ENCODE results near the gene RIPK4.
"Not testable (repeated sequence)": the region's sequence is repeated elsewhere in the genome, so short reads cannot be mapped to it uniquely, and the experiment has no call there.

The RIPK4 gene

DNA sequence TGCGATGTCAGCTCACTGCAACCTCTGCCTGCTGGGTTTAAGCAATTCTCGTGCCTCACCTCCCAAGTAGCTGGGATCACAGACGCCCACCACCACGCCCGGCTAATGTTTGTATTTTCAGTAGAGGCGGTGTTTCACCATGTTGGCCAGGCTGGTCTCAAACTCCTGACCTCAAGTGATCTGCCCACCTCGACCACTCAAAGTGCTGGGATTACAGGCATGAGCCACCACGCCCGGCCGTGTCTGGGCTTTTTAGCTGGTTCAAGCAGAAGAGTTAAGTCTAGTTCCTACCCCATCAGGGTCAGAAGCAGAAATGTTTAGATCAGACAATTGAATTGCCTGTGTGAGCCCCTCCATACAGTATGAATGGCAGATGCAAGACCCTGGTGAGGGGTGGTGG is 27.7 kb upstream of the RIPK4 start:
- Histone ChIP-seq H3K27ac (no peak overlapping the region), H3K36me3 (peaks cover 13% of the 10 kb centered on the region), H3K27me3 (ENCODE audit: insufficient read depth, low read depth, severe bottlenecking) (no peaks in the 10 kb centered on the region), H3K4me3 (ENCODE audit: low read depth, low read length) (no peak overlapping the region), H3K9me3 (ENCODE audit: severe bottlenecking) (peaks cover 12% of the 10 kb centered on the region)
- DNase-seq, result no peak
- TF ChIP-seq, protein P1, sequence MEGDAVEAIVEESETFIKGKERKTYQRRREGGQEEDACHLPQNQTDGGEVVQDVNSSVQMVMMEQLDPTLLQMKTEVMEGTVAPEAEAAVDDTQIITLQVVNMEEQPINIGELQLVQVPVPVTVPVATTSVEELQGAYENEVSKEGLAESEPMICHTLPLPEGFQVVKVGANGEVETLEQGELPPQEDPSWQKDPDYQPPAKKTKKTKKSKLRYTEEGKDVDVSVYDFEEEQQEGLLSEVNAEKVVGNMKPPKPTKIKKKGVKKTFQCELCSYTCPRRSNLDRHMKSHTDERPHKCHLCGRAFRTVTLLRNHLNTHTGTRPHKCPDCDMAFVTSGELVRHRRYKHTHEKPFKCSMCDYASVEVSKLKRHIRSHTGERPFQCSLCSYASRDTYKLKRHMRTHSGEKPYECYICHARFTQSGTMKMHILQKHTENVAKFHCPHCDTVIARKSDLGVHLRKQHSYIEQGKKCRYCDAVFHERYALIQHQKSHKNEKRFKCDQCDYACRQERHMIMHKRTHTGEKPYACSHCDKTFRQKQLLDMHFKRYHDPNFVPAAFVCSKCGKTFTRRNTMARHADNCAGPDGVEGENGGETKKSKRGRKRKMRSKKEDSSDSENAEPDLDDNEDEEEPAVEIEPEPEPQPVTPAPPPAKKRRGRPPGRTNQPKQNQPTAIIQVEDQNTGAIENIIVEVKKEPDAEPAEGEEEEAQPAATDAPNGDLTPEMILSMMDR (IDR thresholded peaks at IDR 0.05; ENCODE audit: low read depth, low read length), result no peak

DNA sequence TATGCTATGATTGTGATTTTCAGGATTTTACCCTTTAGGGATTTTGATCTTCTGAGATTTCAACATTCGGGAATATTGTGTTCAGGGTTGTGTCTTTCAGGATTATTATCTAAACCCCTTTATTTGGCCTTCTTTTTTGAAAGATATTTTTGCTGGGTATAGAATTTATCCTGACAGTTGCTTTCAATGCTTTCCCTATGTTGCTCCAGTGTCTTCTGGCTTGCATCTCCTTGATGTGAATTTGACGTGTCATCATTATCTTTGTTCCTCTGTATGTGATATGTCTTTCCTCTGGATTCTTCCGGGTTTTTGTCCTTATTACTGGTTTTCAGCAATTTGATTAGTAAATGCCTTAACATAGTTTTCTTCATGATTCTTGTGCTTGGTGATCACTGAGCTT is 25.9 kb upstream of the RIPK4 start:
- Histone ChIP-seq H3K36me3 (no peaks in the 10 kb centered on the region), H3K4me3 (ENCODE audit: low read depth, low read length) (no peak overlapping the region), H3K9me3 (ENCODE audit: severe bottlenecking) (peaks cover 12% of the 10 kb centered on the region), H3K27ac (no peak overlapping the region), H3K27me3 (ENCODE audit: insufficient read depth, low read depth, severe bottlenecking) (no peaks in the 10 kb centered on the region)
- TF ChIP-seq, protein P1 (IDR thresholded peaks at IDR 0.05; ENCODE audit: low read depth, low read length), result no peak
- DNase-seq, result no peak

DNA sequence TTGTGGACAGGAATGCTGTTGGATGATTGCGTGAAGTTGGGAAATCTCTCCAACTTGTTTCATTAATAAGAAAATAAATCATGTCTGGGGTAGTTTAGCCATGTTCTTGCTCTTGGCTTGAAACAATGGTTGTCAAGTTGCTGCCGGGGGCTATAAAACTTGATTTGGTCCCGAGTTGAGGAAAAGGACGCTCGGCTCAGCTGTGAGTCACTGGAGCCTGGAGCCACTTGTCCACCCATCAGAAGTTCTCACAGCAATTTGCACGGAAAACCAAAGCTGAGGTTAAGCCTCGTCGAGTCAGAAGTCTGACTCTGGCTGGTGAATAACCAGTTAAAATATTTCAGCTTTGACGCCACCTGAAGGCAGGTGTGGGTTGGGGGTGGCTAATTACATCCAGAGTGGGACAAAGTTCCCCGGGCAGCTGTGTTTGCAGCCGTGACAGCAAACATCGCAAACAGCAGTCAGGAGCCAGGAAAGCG is 19.7 kb upstream of the RIPK4 start:
- no peak overlapping the region for H3K27ac ChIP-seq
- no peaks in the 10 kb centered on the region for H3K36me3 ChIP-seq
- H3K27me3 ChIP-seq (ENCODE audit: insufficient read depth, low read depth, severe bottlenecking), result no peaks in the 10 kb centered on the region
- no peak overlapping the region for H3K4me3 ChIP-seq (ENCODE audit: low read depth, low read length)
- TF ChIP-seq, protein P1 (IDR thresholded peaks at IDR 0.05; ENCODE audit: low read depth, low read length), result no peak
- H3K9me3 ChIP-seq (ENCODE audit: severe bottlenecking), result peaks cover 2% of the 10 kb centered on the region
- no peak for DNase-seq

DNA sequence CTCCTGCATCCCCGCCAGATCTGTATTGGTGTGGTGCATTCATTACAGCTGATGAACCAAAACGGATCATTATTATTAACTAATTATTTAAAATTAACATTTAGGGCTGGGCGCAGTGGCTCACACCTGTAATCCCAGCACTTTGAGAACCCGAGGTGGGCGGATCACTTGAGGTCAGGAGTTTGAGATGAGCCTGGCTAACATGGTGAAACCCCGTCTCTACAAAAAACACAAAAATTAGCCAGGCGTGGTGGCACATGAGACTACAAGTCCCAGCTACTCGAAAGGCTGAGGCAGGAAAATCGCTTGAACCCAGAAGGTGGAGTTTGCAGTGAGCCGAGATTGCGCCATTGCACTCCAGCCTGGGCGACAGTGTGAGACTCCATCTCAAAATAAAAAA is 18.4 kb upstream of the RIPK4 start:
- not testable (repeated sequence) for H3K27me3 ChIP-seq (ENCODE audit: insufficient read depth, low read depth, severe bottlenecking); H3K4me3 ChIP-seq (ENCODE audit: low read depth, low read length); H3K36me3 ChIP-seq; H3K9me3 ChIP-seq (ENCODE audit: severe bottlenecking); DNase-seq; H3K27ac ChIP-seq

DNA sequence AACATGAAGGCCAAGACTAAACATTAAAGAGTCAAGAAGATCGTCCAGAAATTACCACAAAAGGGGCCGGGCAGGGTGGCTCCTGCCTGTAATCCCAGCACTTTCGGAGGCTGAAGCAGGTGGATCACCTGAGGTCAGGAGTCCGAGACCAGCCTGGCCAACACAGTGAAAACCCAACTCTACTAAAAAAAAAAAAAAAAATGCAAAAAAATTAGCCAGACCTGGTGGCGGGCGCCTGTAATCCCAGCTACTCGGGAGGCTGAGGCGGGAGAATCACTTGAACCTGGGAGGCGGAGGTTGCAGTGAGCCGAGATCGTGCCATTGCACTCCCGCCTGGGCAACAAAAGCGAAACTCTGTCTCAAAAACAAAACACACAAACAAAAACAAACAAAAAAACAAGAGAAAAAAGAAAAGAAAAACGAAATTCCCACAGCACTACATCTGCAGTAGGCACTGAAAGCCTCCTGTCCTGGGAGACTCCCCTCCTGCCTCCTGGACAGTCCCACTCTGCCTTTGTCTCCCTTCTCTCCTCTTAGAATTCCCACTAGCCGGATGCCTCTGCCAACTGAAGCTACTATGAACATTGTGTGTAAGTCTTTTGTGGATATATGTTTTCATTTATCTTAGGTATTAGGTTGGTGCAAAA is 17.7 kb upstream of the RIPK4 start:
- Histone ChIP-seq H3K4me3 (ENCODE audit: low read depth, low read length) (no peak overlapping the region), H3K9me3 (ENCODE audit: severe bottlenecking) (no peaks in the 10 kb centered on the region), H3K27ac (no peak overlapping the region), H3K36me3 (no peaks in the 10 kb centered on the region), H3K27me3 (ENCODE audit: insufficient read depth, low read depth, severe bottlenecking) (no peaks in the 10 kb centered on the region)
- DNase-seq, result no peak
- TF ChIP-seq, protein P1 (IDR thresholded peaks at IDR 0.05; ENCODE audit: low read depth, low read length), result no peak

DNA sequence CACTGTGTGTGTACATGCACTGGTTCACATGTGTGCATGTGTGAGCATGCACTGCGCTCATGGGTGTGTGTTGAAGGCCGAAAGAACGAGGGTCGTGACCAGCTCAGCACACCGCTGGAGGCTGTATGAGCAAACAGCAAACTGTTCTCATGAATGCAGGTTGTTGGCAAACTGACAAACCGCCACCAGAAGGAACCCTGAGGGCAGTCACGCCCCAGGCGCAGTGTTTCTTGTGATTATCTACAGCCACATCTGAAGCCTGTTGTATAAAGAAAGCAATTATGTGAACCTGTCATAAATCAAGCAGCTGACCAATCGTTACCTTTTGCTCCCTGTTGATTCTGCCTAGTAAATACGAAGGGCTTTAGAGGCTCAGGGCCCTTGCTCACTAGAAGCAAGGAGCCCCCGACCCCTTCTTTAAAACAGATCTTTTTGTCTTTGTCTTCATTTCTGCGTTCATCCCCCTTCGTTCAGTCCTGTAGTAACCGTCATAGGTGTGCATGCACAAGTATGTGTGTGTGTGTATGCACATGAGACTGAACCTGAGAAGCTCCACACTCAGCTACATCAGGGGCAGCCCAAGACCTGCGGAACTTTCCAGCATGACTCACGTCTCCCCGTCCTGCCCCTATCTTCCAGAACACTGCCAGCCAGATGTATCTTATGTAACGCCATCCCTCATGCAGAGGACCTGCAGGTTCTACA is 16.8 kb upstream of the RIPK4 start:
- TF ChIP-seq, protein P1 (IDR thresholded peaks at IDR 0.05; ENCODE audit: low read depth, low read length), result no peak
- DNase-seq, result no peak

More for the DNA sequence above, 16.8 kb upstream of the RIPK4 start:
- H3K36me3 ChIP-seq, result no peaks in the 10 kb centered on the region
- H3K27ac ChIP-seq, result no peak overlapping the region
- H3K9me3 ChIP-seq (ENCODE audit: severe bottlenecking), result no peaks in the 10 kb centered on the region
- no peaks in the 10 kb centered on the region for H3K27me3 ChIP-seq (ENCODE audit: insufficient read depth, low read depth, severe bottlenecking)
- H3K4me3 ChIP-seq (ENCODE audit: low read depth, low read length), result no peak overlapping the region
